ENCODE measurements around the gene EPDR1. TPM values are rescaled to one million over a fixed set of nuclear protein-coding genes. Genes with fewer than 3 reads are reported as not detected.

The EPDR1 gene
- 10 to 100 TPM; 46.9 to 83.1 (median 52.5) TPM for total RNA-seq
- 10 to 100 TPM; 16.9 to 67.0 (median 18.8) TPM for polyA plus RNA-seq
- long read RNA-seq, donor 1, transcript EPDR1-202 (2 exons, 638 nt): minor isoform, 9 of 62 reads
- long read RNA-seq, donor 1, transcript EPDR1-201 (3 exons, 2,599 nt): major isoform, 46 of 62 reads
- long read RNA-seq, donor 1, partial matches to known transcripts: 0 of 62 reads
- long read RNA-seq, donor 1, other reads (novel, unspliced or antisense): 5 of 62 reads
- long read RNA-seq, donor 2, transcript EPDR1-202 (2 exons, 638 nt): minor isoform, 32 of 102 reads
- long read RNA-seq, donor 2, transcript EPDR1-201 (3 exons, 2,599 nt): major isoform, 56 of 102 reads
- long read RNA-seq, donor 2, partial matches to known transcripts: 11 of 102 reads
- long read RNA-seq, donor 2, other reads (novel, unspliced or antisense): 2 of 102 reads

GRCh38 chr7:37920305-37920848 lies at the start of gene EPDR1:
Gene EPDR1, plus strand, starts transcription at chr7:37920640. Its CDS starts 300 bp downstream, at chr7:37920940.
- WGBS, 3 donors: 10 to 14% (median 11%) methylated on average over 18 to 22 of the region's 22 CpGs
- peak; percentile 32 for TF ChIP-seq CTCF (IDR thresholded peaks at IDR 0.05)
- ATAC-seq: peak; percentile 82 to 86 (median 85)
- peak within 1 kb of the TSS; percentile 93 for H3K4me3 ChIP-seq
- H3K27me3 ChIP-seq (ENCODE audit: insufficient read depth in 3 of 3, low read length in 2 of 3): peaks cover 0 to 5% (median 0%) of the 10 kb centered on the region in 3 donors
- peak; percentile 73 to 85 for DNase-seq
- peak within 1 kb of the TSS; percentile 89 for H3K27ac ChIP-seq
- peaks cover 4% of the 10 kb centered on the region for H3K9me3 ChIP-seq
- H3K36me3 ChIP-seq (ENCODE audit: insufficient read depth in 1 of 2, low read depth in 1 of 2): peaks cover 0 to 3% of the 10 kb centered on the region in 2 donors
- peaks cover 15% of the 10 kb centered on the region for H3K4me1 ChIP-seq
- intact Hi-C loops (cut with DNase I): no loop called here

GRCh38 chr7:37882086-37882485 lies 38.4 kb upstream of the EPDR1 start:
- Histone ChIP-seq H3K4me3 (no peak overlapping the region), H3K36me3 (ENCODE audit: insufficient read depth in 1 of 2, low read depth in 1 of 2) (no peaks in the 10 kb centered on the region), H3K9me3 (no peaks in the 10 kb centered on the region), H3K4me1 (no peaks in the 10 kb centered on the region), H3K27me3 (ENCODE audit: insufficient read depth in 3 of 3, low read length in 2 of 3) (no peaks in the 10 kb centered on the region), H3K27ac (no peak overlapping the region)
- TF ChIP-seq CTCF (IDR thresholded peaks at IDR 0.05): no peak
- intact Hi-C loops (cut with DNase I): no loop called here
- ATAC-seq (no peak), DNase-seq (no peak)
- WGBS, 3 donors: 78 to 83% (median 78%) methylated on average over 6 of the region's 6 CpGs

DNA sequence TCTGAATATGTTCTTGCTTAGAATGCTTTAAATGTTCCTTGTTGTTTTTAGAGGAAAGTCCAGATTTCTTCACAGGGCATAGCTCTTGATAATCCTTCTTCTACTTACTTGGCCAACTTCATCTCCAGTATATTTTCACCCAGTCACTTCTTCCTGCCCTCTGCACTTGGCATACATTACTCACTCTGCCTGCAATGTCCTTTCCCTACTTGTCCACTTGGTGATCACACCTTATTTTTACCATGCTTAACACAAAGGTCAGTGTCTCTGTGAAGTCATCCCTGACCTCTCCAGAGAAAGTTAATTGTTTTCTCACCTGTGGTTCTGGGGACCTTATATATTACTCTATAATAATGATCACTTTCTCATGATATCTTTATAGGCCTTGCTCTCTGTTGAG lies 27.1 kb upstream of the EPDR1 start:
- Histone ChIP-seq H3K4me1 (no peaks in the 10 kb centered on the region), H3K27ac (no peak overlapping the region), H3K4me3 (no peak overlapping the region), H3K36me3 (ENCODE audit: insufficient read depth in 1 of 2, low read depth in 1 of 2) (no peaks in the 10 kb centered on the region), H3K27me3 (ENCODE audit: insufficient read depth in 3 of 3, low read length in 2 of 3) (no peaks in the 10 kb centered on the region), H3K9me3 (no peaks in the 10 kb centered on the region)
- intact Hi-C loops (cut with DNase I): no loop called here
- ATAC-seq (no peak), DNase-seq (no peak)
- no peak for TF ChIP-seq CTCF (IDR thresholded peaks at IDR 0.05)

- Histone ChIP-seq H3K27ac (no peak overlapping the region), H3K9me3 (no peaks in the 10 kb centered on the region), H3K4me3 (no peak overlapping the region), H3K4me1 (no peaks in the 10 kb centered on the region), H3K27me3 (ENCODE audit: insufficient read depth in 3 of 3, low read length in 2 of 3) (no peaks in the 10 kb centered on the region), H3K36me3 (ENCODE audit: insufficient read depth in 1 of 2, low read depth in 1 of 2) (no peaks in the 10 kb centered on the region)
- intact Hi-C loops (cut with DNase I): no loop called here
- TF ChIP-seq CTCF (IDR thresholded peaks at IDR 0.05): no peak
- DNase-seq (no peak), ATAC-seq (no peak)
- 61 to 77% (median 69%) methylated on average over 3 of the region's 3 CpGs for WGBS, 3 donors
These were observed 25.8 kb upstream of the EPDR1 start for GRCh38 chr7:37894671-37895070.

Data from psoas muscle (tissue), 8 donors.